K562 (cell line): ENCODE measurements around the gene HSDL1. TPM values are rescaled to one million over a fixed set of nuclear protein-coding genes. Genes with fewer than 3 reads are reported as not detected.

Experiments used
- CC2D1A ChIP-seq: fragments of 450-650 bp; IDR thresholded peaks from 2 replicates; pipeline ENCODE4 v1.6.1; 2017; ENCODE audit warnings: mild to moderate bottlenecking
- HDAC1 ChIP-seq, 2 experiments: fragments of 450-650 bp; IDR thresholded peaks; 2 replicates each; pipeline ENCODE4 v1.6.1; 2016 to 2017; ENCODE audit warnings: inconsistent platforms in 1 of 2, mild to moderate bottlenecking in 1 of 2, moderate library complexity in 1 of 2
- MBD2 ChIP-seq: sonication (generic); IDR thresholded peaks from 2 replicates; pipeline ENCODE4 v1.6.1; 2016; ENCODE audit warnings: low read depth, borderline replicate concordance
- MTA2 ChIP-seq: fragments of 450-650 bp; IDR thresholded peaks from 2 replicates; pipeline ENCODE4 v1.6.1; 2016; ENCODE audit warnings: low read depth
- NCOA2 ChIP-seq, 2 experiments: fragments of 450-650 bp; IDR thresholded peaks; 2 replicates each; pipeline ENCODE4 v1.6.1; 2018; ENCODE audit warnings: mild to moderate bottlenecking in 2 of 2, moderate library complexity in 1 of 2; ENCODE audit not compliant: partially characterized antibody in 2 of 2
- REST ChIP-seq, 2 experiments: fragments of 450-650 bp; formaldehyde crosslinking in 1 of 2; IDR thresholded peaks; 2 replicates each; pipeline versions ENCODE4 v1.4.0 to v1.6.1; 2014 to 2020; ENCODE audit warnings: mild to moderate bottlenecking in 2 of 2, borderline replicate concordance in 1 of 2, low read depth in 1 of 2
- RFX1 ChIP-seq: fragments of 450-650 bp; IDR thresholded peaks from 2 replicates; pipeline ENCODE4 v1.6.1; 2016; ENCODE audit warnings: mild to moderate bottlenecking, moderate library complexity
- SREBF1 ChIP-seq: fragments of 150-350 bp; IDR thresholded peaks from 2 replicates; pipeline ENCODE4 v1.6.1; 2014; ENCODE audit warnings: antibody characterized with exemption, low read depth, low read length, borderline replicate concordance
- STAG1 ChIP-seq: sonication (generic); formaldehyde crosslinking; IDR thresholded peaks from 2 replicates; pipeline ENCODE4 v1.5.0; 2020; ENCODE audit warnings: missing genetic modification reagents, borderline replicate concordance
- ZNF224 ChIP-seq: sonication (generic); formaldehyde crosslinking; IDR thresholded peaks from 2 replicates; pipeline ENCODE4 v1.8.0; 2022; ENCODE audit warnings: mild to moderate bottlenecking, missing genetic modification reagents
- ZNF696 ChIP-seq: fragments of 250-450 bp; sonication (Bioruptor Pico); conservative IDR thresholded peaks from 2 replicates; pipeline ENCODE4 v1.4.0; 2020; ENCODE audit warnings: mild to moderate bottlenecking, moderate library complexity
- polyA plus RNA-seq, 8 experiments: library from polyadenylated mRNA; depleted of rRNA in 4 of 8; stranded (reverse) in 5 of 8; unstranded in 3 of 8; fragments of >200 nt; fragmentation: Nextera tagmentation in 2 of 8; fragmentation: Illumina TruSeq in 1 of 8; extraction: Ambion mirVana in 2 of 8; extraction: Trizol in 1 of 8; gene quantifications; 2 replicates each; pipeline versions ENCODE4 v1.2.1 to v1.2.3, GENCODE V29; 2011 to 2014; ENCODE audit warnings: inconsistent platforms in 1 of 8, missing spikeins in 1 of 8
- total RNA-seq, 7 experiments: library from RNA; depleted of rRNA in 6 of 7; stranded (reverse); fragments of >200 nt in 6 of 7; fragmentation: Illumina TruSeq in 2 of 7; extraction: Trizol in 2 of 7; gene quantifications; 2 replicates each; pipeline versions ENCODE4 v1.2.1 to v1.2.3, GENCODE V29; 2011 to 2021; ENCODE audit warnings: low replicate concordance in 1 of 7
- TF ChIP-seq, protein P1 (sequence below): fragments of 200-800 bp; sonication (Bioruptor generic); IDR thresholded peaks from 2 replicates; pipeline ENCODE4 v1.6.1; 2017; ENCODE audit warnings: missing genetic modification characterization, missing compliant biosample characterization
- TF ChIP-seq, protein P2 (sequence below): fragments of 150-350 bp; conservative IDR thresholded peaks from 2 replicates; pipeline ENCODE4 v1.6.1; 2014; ENCODE audit warnings: low read length
- TF ChIP-seq, protein P3 (sequence below): fragments of 450-650 bp; formaldehyde crosslinking; IDR thresholded peaks from 2 replicates; pipeline ENCODE4 v1.4.0; 2022; ENCODE audit warnings: missing genetic modification characterization

HSDL1 gene
- total and polyA plus RNA-seq, 9 of the 15 experiments (the other 6 are each of a cell fraction or from before 2014, with no cell fraction given): 14.8 to 41.2 (median 27.7) TPM

GRCh38 chr16:84084570-84085270 is 60.3 kb downstream of the HSDL1 start (continued):
- TF ChIP-seq, protein P1, sequence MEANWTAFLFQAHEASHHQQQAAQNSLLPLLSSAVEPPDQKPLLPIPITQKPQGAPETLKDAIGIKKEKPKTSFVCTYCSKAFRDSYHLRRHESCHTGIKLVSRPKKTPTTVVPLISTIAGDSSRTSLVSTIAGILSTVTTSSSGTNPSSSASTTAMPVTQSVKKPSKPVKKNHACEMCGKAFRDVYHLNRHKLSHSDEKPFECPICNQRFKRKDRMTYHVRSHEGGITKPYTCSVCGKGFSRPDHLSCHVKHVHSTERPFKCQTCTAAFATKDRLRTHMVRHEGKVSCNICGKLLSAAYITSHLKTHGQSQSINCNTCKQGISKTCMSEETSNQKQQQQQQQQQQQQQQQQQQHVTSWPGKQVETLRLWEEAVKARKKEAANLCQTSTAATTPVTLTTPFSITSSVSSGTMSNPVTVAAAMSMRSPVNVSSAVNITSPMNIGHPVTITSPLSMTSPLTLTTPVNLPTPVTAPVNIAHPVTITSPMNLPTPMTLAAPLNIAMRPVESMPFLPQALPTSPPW (CRISPR knock-in tag): no peak
- TF ChIP-seq MBD2 (no peak), HDAC1 (IDR thresholded peaks at IDR 0.05) (no peak), CC2D1A (peak; percentile 57; the same call in 1 of the 2 replicates), SREBF1 (no peak), RFX1 (no peak), MTA2 (no peak), REST (IDR thresholded peaks at IDR 0.05; ENCODE audit: borderline replicate concordance) (peak; percentile 84), REST (CRISPR knock-in tag; IDR thresholded peaks at IDR 0.05; ENCODE audit: low read depth) (no peak), STAG1 (peak; percentile 61; the same call in 1 of the 2 replicates), ZNF224 (CRISPR knock-in tag) (no peak), ZNF696 (CRISPR knock-in tag) (no peak), NCOA2 (IDR thresholded peaks at IDR 0.05; ENCODE audit: partially characterized antibody in 2 of 2) (peak in 1 of 2 experiments; percentile 23)
- TF ChIP-seq, protein P2, sequence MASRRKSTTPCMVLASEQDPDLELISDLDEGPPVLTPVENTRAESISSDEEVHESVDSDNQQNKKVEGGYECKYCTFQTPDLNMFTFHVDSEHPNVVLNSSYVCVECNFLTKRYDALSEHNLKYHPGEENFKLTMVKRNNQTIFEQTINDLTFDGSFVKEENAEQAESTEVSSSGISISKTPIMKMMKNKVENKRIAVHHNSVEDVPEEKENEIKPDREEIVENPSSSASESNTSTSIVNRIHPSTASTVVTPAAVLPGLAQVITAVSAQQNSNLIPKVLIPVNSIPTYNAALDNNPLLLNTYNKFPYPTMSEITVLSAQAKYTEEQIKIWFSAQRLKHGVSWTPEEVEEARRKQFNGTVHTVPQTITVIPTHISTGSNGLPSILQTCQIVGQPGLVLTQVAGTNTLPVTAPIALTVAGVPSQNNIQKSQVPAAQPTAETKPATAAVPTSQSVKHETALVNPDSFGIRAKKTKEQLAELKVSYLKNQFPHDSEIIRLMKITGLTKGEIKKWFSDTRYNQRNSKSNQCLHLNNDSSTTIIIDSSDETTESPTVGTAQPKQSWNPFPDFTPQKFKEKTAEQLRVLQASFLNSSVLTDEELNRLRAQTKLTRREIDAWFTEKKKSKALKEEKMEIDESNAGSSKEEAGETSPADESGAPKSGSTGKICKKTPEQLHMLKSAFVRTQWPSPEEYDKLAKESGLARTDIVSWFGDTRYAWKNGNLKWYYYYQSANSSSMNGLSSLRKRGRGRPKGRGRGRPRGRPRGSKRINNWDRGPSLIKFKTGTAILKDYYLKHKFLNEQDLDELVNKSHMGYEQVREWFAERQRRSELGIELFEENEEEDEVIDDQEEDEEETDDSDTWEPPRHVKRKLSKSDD: no peak
- TF ChIP-seq, protein P3, sequence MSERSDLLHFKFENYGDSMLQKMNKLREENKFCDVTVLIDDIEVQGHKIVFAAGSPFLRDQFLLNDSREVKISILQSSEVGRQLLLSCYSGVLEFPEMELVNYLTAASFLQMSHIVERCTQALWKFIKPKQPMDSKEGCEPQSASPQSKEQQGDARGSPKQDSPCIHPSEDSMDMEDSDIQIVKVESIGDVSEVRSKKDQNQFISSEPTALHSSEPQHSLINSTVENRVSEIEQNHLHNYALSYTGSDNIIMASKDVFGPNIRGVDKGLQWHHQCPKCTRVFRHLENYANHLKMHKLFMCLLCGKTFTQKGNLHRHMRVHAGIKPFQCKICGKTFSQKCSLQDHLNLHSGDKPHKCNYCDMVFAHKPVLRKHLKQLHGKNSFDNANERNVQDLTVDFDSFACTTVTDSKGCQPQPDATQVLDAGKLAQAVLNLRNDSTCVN (CRISPR knock-in tag): no peak
